GM12878 (cell line): ENCODE results near the gene IPMK. TPM values are rescaled to one million over a fixed set of nuclear protein-coding genes. Genes with fewer than 3 reads are reported as not detected.

Source experiments
- ATAC-seq: fragments of 200-7000 bp; cut with Tn5 transposase; 3 replicates; pipeline ENCODE4 v1.9.1; 2020; ENCODE audit warnings: mild to moderate bottlenecking, moderate library complexity
- BruUV-seq: library from RNA; stranded (reverse); fragments of 400-500 nt; replicated peaks from 2 replicates; lab custom pipeline; 2021; lab: Mats Ljungman, UMichigan
- CTCF ChIA-PET: fragments of 300-600 bp; sonication (Branson Sonifier 250); formaldehyde crosslinking; extraction: SDS; loops from one replicate; lab custom pipeline; 2021; ENCODE audit warnings: inconsistent platforms; lab: Yijun Ruan, JAX
- POLR2A ChIA-PET: fragments of 350-600 bp; formaldehyde crosslinking; extraction: SDS; loops from one replicate; lab custom pipeline; 2021; ENCODE audit warnings: inconsistent platforms; lab: Charles Lee
- RAD21 ChIA-PET: fragments of 300-600 bp; sonication (Branson Sonifier 250); formaldehyde crosslinking; loops from one replicate; lab custom pipeline; 2023; ENCODE audit warnings: antibody characterized with exemption; ENCODE audit not compliant: unreplicated experiment; lab: Charles Lee
- SMC1A ChIA-PET: fragments of 300-600 bp; sonication (Branson Sonifier 250); formaldehyde crosslinking; loops from one replicate; lab custom pipeline; 2023; ENCODE audit not compliant: unreplicated experiment, uncharacterized antibody; lab: Charles Lee
- DNase-seq: peaks from one replicate; pipeline ENCODE4 v3.0.0-alpha.2; 2011; ENCODE audit warnings: low read depth, low spot score
- FAIRE-seq: peaks from 3 replicates; lab custom pipeline; 2011; peaks lifted over from hg19 to GRCh38; lab: Jason Lieb, UNC
- H2AFZ ChIP-seq: 2 replicates; pipeline ENCODE4 v1.6.0; 2011; ENCODE audit warnings: low read depth, low read length, control low read depth; ENCODE audit not compliant: control insufficient read depth
- H3K27ac ChIP-seq: 2 replicates; pipeline ENCODE4 v1.5.1; 2011; ENCODE audit warnings: control low read depth; ENCODE audit not compliant: control insufficient read depth, insufficient read depth
- H3K27me3 ChIP-seq, 2 experiments: replicated peaks in 1 of 2; 2 replicates each; pipeline versions ENCODE4 v1.6.0 to v1.6.1; 2011; ENCODE audit warnings: low read length in 1 of 2; ENCODE audit not compliant: control insufficient read depth in 2 of 2, insufficient read depth in 2 of 2
- H3K36me3 ChIP-seq, 2 experiments: 2 replicates each; pipeline ENCODE4 v1.5.1; 2011; ENCODE audit warnings: low read length in 1 of 2; ENCODE audit not compliant: control insufficient read depth in 2 of 2, insufficient read depth in 2 of 2
- H3K4me1 ChIP-seq: 2 replicates; pipeline ENCODE4 v1.6.1; 2011; ENCODE audit warnings: mild to moderate bottlenecking, low read length, moderate library complexity, mixed read lengths; ENCODE audit not compliant: control insufficient read depth, insufficient read depth
- H3K4me2 ChIP-seq: 2 replicates; pipeline ENCODE4 v1.6.0; 2011; ENCODE audit warnings: control low read depth; ENCODE audit not compliant: control insufficient read depth, insufficient read depth
- H3K4me3 ChIP-seq: fragments of 200-600 bp; sonication (generic); 2 replicates; pipeline ENCODE4 v1.5.1; 2016
- H3K79me2 ChIP-seq: 2 replicates; pipeline ENCODE4 v1.6.0; 2011; ENCODE audit warnings: low read length; ENCODE audit not compliant: control insufficient read depth, insufficient read depth
- H3K9ac ChIP-seq: 2 replicates; pipeline ENCODE4 v1.8.0; 2011; ENCODE audit warnings: low read length, control low read depth, mixed read lengths; ENCODE audit not compliant: control insufficient read depth, insufficient read depth
- H3K9me3 ChIP-seq: replicated peaks from 3 replicates; pipeline ENCODE4 v1.5.1; 2011; ENCODE audit warnings: mild to moderate bottlenecking, low read length; ENCODE audit not compliant: control insufficient read depth, insufficient read depth
- H4K20me1 ChIP-seq: 2 replicates; pipeline ENCODE4 v1.6.0; 2011; ENCODE audit not compliant: control insufficient read depth, insufficient read depth
- ATF3 ChIP-seq: IDR thresholded peaks from 2 replicates; pipeline ENCODE4 v1.6.1; 2011; ENCODE audit warnings: low read depth, mild to moderate bottlenecking, low read length, moderate library complexity, borderline replicate concordance; ENCODE audit errors: extremely low read depth
- E2F4 ChIP-seq: IDR thresholded peaks from 2 replicates; pipeline ENCODE4 v1.6.1; 2012; ENCODE audit warnings: low read depth, low read length, improper control_type of control experiment
- FOS ChIP-seq: IDR thresholded peaks from 3 replicates; pipeline ENCODE4 v1.6.1; 2011; ENCODE audit warnings: borderline replicate concordance; ENCODE audit not compliant: insufficient read length; ENCODE audit errors: extremely low read depth
- HSF1 ChIP-seq: fragments of 150-350 bp; IDR thresholded peaks from 2 replicates; pipeline ENCODE4 v1.6.1; 2014; ENCODE audit warnings: mild to moderate bottlenecking, low read depth, low read length
- MYC ChIP-seq: IDR thresholded peaks from 2 replicates; pipeline ENCODE4 v1.6.1; 2011; ENCODE audit warnings: mild to moderate bottlenecking, low read length, moderate library complexity, inconsistent platforms; ENCODE audit not compliant: insufficient read depth, insufficient replicate concordance, insufficient read length, severe bottlenecking
- NKRF ChIP-seq: fragments of 450-650 bp; conservative IDR thresholded peaks from 2 replicates; pipeline ENCODE4 v1.6.1; 2017; ENCODE audit warnings: mild to moderate bottlenecking, moderate library complexity
- SMAD5 ChIP-seq: IDR thresholded peaks from 2 replicates; pipeline ENCODE4 v1.6.1; 2016; ENCODE audit warnings: antibody characterized with exemption, low read depth
- TCF3 ChIP-seq: IDR thresholded peaks from 2 replicates; pipeline ENCODE4 v1.6.1; 2012; ENCODE audit warnings: low read depth, mild to moderate bottlenecking, low read length, borderline replicate concordance; ENCODE audit not compliant: insufficient read depth
- USF1 ChIP-seq: IDR thresholded peaks from 2 replicates; pipeline ENCODE4 v1.6.1; 2011; ENCODE audit warnings: borderline replicate concordance, low read depth, mild to moderate bottlenecking, moderate library complexity, mixed read lengths, low read length; ENCODE audit not compliant: insufficient read depth; ENCODE audit errors: extremely low read length
- ZBTB33 ChIP-seq: fragments of 450-650 bp; IDR thresholded peaks from 2 replicates; pipeline ENCODE4 v1.6.1; 2017; ENCODE audit warnings: mild to moderate bottlenecking
- ZNF217 ChIP-seq: fragments of 450-650 bp; IDR thresholded peaks from 2 replicates; pipeline ENCODE4 v1.6.1; 2017; ENCODE audit warnings: antibody characterized with exemption, mild to moderate bottlenecking
- WGBS: methylation state at CpG from one replicate; pipeline ENCODE4 v1.1.6; 2016; ENCODE audit warnings: low lambda C conversion rate; ENCODE audit not compliant: insufficient replicate concordance, insufficient coverage; ENCODE audit errors: missing lambda C conversion rate; 5-methylcytosine and 5-hydroxymethylcytosine counted together
- in situ Hi-C: fragments of 300-500 bp; cut with MboI; formaldehyde crosslinking; loops from 9 replicates; pipeline ENCODE4 v1.14.3; 2018; ENCODE audit warnings: mixed read lengths
- intact Hi-C: fragments of 100-400 bp; cut with micrococcal nuclease; formaldehyde crosslinking; loops from one replicate; pipeline ENCODE4 v1.14.2; 2022; ENCODE audit not compliant: unreplicated experiment
- polyA plus RNA-seq, 11 experiments: library from polyadenylated mRNA; depleted of rRNA in 4 of 11; unstranded in 6 of 11; stranded (reverse) in 5 of 11; fragments of >200 nt; fragmentation: Nextera tagmentation in 4 of 11; fragmentation: Illumina TruSeq in 1 of 11; extraction: Ambion mirVana in 4 of 11; extraction: Trizol in 1 of 11; gene quantifications; 1 replicate in 1 of 11; 2 replicates in 10 of 11; pipeline versions ENCODE4 v1.2.1 to v1.2.3, GENCODE V29; 2011 to 2016; ENCODE audit warnings: inconsistent platforms in 2 of 11, missing spikeins in 2 of 11, low read depth in 1 of 11
- total RNA-seq, 4 experiments: library from RNA; depleted of rRNA in 3 of 4; stranded (reverse); fragments of >200 nt in 3 of 4; fragmentation: Illumina TruSeq in 1 of 4; extraction: Trizol in 1 of 4; gene quantifications; 2 replicates each; pipeline versions ENCODE4 v1.2.1 to v1.2.3, GENCODE V29; 2013 to 2021

The IPMK gene
- total and polyA plus RNA-seq, 10 of the 15 experiments (the other 5 are each of a cell fraction or from before 2014, with no cell fraction given) = 0.84 to 7.5 (median 3.6) TPM

- TF ChIP-seq E2F4 (no peak), FOS (no peak), ZBTB33 (no peak), NKRF (no peak)
Measured at GRCh38 chr10:58174831-58175230, 92.9 kb downstream of the IPMK start (continued).

- FAIRE-seq (no peak), DNase-seq (no peak), ATAC-seq (no peak)
- no peak overlapping the region for H3K4me3 ChIP-seq
- H3K4me2 ChIP-seq = no peak overlapping the region
- 0% methylated on average over 2 of the region's 2 CpGs for WGBS
- H3K27ac ChIP-seq = no peak overlapping the region
- ChIA-PET SMC1A (interaction anchor here (0.6 to 7.2 kb wide), 2 partner anchors 119 to 1977 kb away, joined by 3 to 46 read pairs; no protein-coding TSS in a partner anchor), RAD21 (interaction anchor here (1.9 to 2.4 kb wide), 2 partner anchors 117 to 118 kb away, joined by 6 read pairs; no protein-coding TSS in a partner anchor), CTCF (interaction anchor here (1.2 to 10.7 kb wide), 3 partner anchors 120 to 134 kb away, joined by 3 to 385 read pairs (median 11); no protein-coding TSS in a partner anchor), POLR2A (no interaction called here)
- H3K9me3 ChIP-seq = no peaks in the 10 kb centered on the region
- H4K20me1 ChIP-seq = no peaks in the 10 kb centered on the region
- no peaks in the 10 kb centered on the region for H3K79me2 ChIP-seq
- TF ChIP-seq ZNF217 (no peak), ATF3 (no peak), SMAD5 (no peak), USF1 (no peak), HSF1 (no peak), TCF3 (no peak), MYC (no peak)
- H3K27me3 ChIP-seq = no peaks in the 10 kb centered on the region
- no peaks in the 10 kb centered on the region for H3K36me3 ChIP-seq
- H2AFZ ChIP-seq = no peak overlapping the region
- no peaks in the 10 kb centered on the region for H3K4me1 ChIP-seq
- no peak overlapping the region for H3K9ac ChIP-seq
- no TSS peak for BruUV-seq
- in situ Hi-C loops = loop anchor here (10.0 kb wide), 1 partner anchor 211 kb away; the partner anchor contains the start of gene TFAM
- intact Hi-C loops = no loop called here
Measured at GRCh38 chr10:58173391-58173790, 94.3 kb downstream of the IPMK start.
